Measurements from ENCODE around the gene ATP2B1. TPM values are rescaled to one million over a fixed set of nuclear protein-coding genes. Genes with fewer than 3 reads are reported as not detected.

ATP2B1 gene
- total and polyA plus RNA-seq, 2 donors (not counting 1 experiment from before 2014, with no cell fraction given), result 26.1 to 238 TPM

DNA sequence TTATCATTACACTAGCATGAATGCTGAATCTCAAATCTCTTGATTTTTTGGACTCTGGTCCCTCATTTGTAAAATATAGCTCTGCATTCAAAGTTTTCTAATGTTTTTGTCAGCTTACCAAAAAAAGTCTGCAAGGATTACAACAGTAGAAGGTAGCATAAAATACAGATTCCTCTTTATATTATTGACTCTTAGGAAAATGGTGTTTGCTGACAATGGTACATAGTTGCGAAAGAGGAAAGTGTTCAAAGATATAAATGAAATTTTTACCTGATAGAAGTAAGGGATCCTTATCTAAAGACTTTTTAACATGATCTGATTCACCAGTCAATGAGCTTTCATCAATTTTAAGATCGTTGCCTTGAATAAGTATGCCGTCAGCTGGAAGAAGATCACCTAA lies 74.1 kb downstream of the ATP2B1 start:
- peaks cover 28% of the 10 kb centered on the region for H4K20me1 ChIP-seq (ENCODE audit: control insufficient read depth, insufficient read depth, low read length, poor library complexity, severe bottlenecking)

DNA sequence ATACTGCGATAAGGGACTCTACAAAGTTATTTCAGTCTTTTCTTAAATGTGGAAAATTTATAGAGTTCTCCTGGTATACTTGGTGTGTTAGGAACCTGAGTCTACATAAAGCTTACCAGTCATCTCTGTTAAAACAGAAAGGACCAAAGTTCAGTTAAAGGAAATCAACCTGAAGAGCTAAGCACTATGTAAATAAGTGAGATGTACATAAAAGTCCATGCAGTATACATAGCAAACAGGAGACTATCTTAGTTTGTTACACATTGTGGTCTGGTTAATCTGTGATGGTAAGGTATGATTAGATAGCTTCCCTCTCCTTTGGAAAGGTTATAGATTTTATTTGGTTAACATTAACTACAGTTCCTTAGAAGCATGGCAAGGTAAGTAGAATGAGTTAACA lies 75.9 kb downstream of the ATP2B1 start:
- no CpG with 5 or more reads among the region's 1 CpG for WGBS (ENCODE audit: insufficient coverage)
- POLR2A ChIA-PET, result interaction anchor here (0.8 kb wide), 1 partner anchor 23 kb away, joined by 4 read pairs; no protein-coding TSS in a partner anchor
- peaks cover 15 to 81% of the 10 kb centered on the region in 2 experiments for H3K36me3 ChIP-seq (replicated peaks in 1 of 2; ENCODE audit: control extremely low read depth in 1 of 2, control insufficient read depth in 1 of 2, extremely low read depth in 1 of 2, insufficient read depth in 2 of 2, low read length in 1 of 2)

More for the DNA sequence above, 74.1 kb downstream of the ATP2B1 start:
- Mint-ChIP-seq H3K27me3 (no peaks in the 10 kb centered on the region), H3K9me3 (ENCODE audit: insufficient read depth) (no peaks in the 10 kb centered on the region), H3K4me1 (peaks cover 9% of the 10 kb centered on the region), H3K27ac (no peak overlapping the region), H3K4me3 (no peak overlapping the region)
- TF ChIP-seq, protein P1, sequence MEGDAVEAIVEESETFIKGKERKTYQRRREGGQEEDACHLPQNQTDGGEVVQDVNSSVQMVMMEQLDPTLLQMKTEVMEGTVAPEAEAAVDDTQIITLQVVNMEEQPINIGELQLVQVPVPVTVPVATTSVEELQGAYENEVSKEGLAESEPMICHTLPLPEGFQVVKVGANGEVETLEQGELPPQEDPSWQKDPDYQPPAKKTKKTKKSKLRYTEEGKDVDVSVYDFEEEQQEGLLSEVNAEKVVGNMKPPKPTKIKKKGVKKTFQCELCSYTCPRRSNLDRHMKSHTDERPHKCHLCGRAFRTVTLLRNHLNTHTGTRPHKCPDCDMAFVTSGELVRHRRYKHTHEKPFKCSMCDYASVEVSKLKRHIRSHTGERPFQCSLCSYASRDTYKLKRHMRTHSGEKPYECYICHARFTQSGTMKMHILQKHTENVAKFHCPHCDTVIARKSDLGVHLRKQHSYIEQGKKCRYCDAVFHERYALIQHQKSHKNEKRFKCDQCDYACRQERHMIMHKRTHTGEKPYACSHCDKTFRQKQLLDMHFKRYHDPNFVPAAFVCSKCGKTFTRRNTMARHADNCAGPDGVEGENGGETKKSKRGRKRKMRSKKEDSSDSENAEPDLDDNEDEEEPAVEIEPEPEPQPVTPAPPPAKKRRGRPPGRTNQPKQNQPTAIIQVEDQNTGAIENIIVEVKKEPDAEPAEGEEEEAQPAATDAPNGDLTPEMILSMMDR (IDR thresholded peaks at IDR 0.05), result no peak
- TF ChIP-seq EZH2 (IDR thresholded peaks at IDR 0.05; ENCODE audit: borderline replicate concordance, insufficient read depth, low read depth, low read length, poor library complexity, severe bottlenecking), result no peak
- ATAC-seq (ENCODE audit: low read depth) (no peak), DNase-seq (no peak)
- intact Hi-C loops (cut with micrococcal nuclease), result loop anchor here (5.0 kb wide), 1 partner anchor 37 kb away; no protein-coding TSS in a partner anchor
- Histone ChIP-seq H3K36me3 (replicated peaks in 1 of 2; ENCODE audit: control extremely low read depth in 1 of 2, control insufficient read depth in 1 of 2, extremely low read depth in 1 of 2, insufficient read depth in 2 of 2, low read length in 1 of 2) (peaks cover 10 to 66% of the 10 kb centered on the region in 2 experiments), H3K4me3 (ENCODE audit: control extremely low read depth in 1 of 5, extremely low read depth in 1 of 5, insufficient read depth in 1 of 5, low read depth in 2 of 5, low read length in 4 of 5) (no peak overlapping the region), H3K79me2 (ENCODE audit: control insufficient read depth, insufficient read depth, low read length) (peaks cover 5% of the 10 kb centered on the region), H3K9me3 (ENCODE audit: control extremely low read depth in 1 of 3, control insufficient read depth in 2 of 3, insufficient read depth in 1 of 3, low read length in 2 of 3) (no peaks in the 10 kb centered on the region), H3K27ac (ENCODE audit: low read length in 2 of 2) (no peak overlapping the region), H3K9ac (ENCODE audit: low read length) (no peak overlapping the region), H3K4me2 (replicated peaks; ENCODE audit: low read depth, low read length, poor library complexity, severe bottlenecking) (no peak overlapping the region), H3K27me3 (replicated peaks in 1 of 4; ENCODE audit: control extremely low read depth in 1 of 4, control insufficient read depth in 3 of 4, insufficient read depth in 4 of 4, low read length in 3 of 4) (no peaks in the 10 kb centered on the region), H2AFZ (ENCODE audit: insufficient read depth, low read depth, low read length, poor library complexity, severe bottlenecking) (no peak overlapping the region), H3K4me1 (ENCODE audit: control insufficient read depth in 2 of 2, insufficient read depth in 2 of 2, low read length in 2 of 2) (no peaks in the 10 kb centered on the region)
- WGBS (ENCODE audit: insufficient coverage), result no CpG with 5 or more reads among the region's 3 CpGs
- CTCF ChIA-PET, result interaction anchor here (2.7 to 5.4 kb wide), 2 partner anchors 379 to 380 kb away, joined by 11 to 22 read pairs; no protein-coding TSS in a partner anchor
- POLR2A ChIA-PET, result no interaction called here

More for the DNA sequence above, 75.9 kb downstream of the ATP2B1 start:
- DNase-seq, result no peak
- H3K4me2 ChIP-seq (replicated peaks; ENCODE audit: low read depth, low read length, poor library complexity, severe bottlenecking), result no peak overlapping the region
- H3K4me1 Mint-ChIP-seq, result peaks cover 7% of the 10 kb centered on the region
- intact Hi-C loops (cut with micrococcal nuclease), result loop anchor here (5.0 kb wide), 1 partner anchor 35 kb away; no protein-coding TSS in a partner anchor
- no peaks in the 10 kb centered on the region for H3K27me3 ChIP-seq (replicated peaks in 1 of 4; ENCODE audit: control extremely low read depth in 1 of 4, control insufficient read depth in 3 of 4, insufficient read depth in 4 of 4, low read length in 3 of 4)
- H3K27ac ChIP-seq (ENCODE audit: low read length in 2 of 2), result no peak overlapping the region
- H4K20me1 ChIP-seq (ENCODE audit: control insufficient read depth, insufficient read depth, low read length, poor library complexity, severe bottlenecking), result peaks cover 32% of the 10 kb centered on the region
- no peaks in the 10 kb centered on the region for H3K9me3 ChIP-seq (ENCODE audit: control extremely low read depth in 1 of 3, control insufficient read depth in 2 of 3, insufficient read depth in 1 of 3, low read length in 2 of 3)
- H3K27ac Mint-ChIP-seq, result no peak overlapping the region
- no peak overlapping the region for H2AFZ ChIP-seq (ENCODE audit: insufficient read depth, low read depth, low read length, poor library complexity, severe bottlenecking)
- no peak overlapping the region for H3K4me3 ChIP-seq (ENCODE audit: control extremely low read depth in 1 of 5, extremely low read depth in 1 of 5, insufficient read depth in 1 of 5, low read depth in 2 of 5, low read length in 4 of 5)
- CTCF ChIA-PET, result interaction anchor here (2.7 kb wide), 1 partner anchor 381 kb away, joined by 11 read pairs; no protein-coding TSS in a partner anchor
- H3K79me2 ChIP-seq (ENCODE audit: control insufficient read depth, insufficient read depth, low read length), result peaks cover 5% of the 10 kb centered on the region
- H3K27me3 Mint-ChIP-seq, result no peaks in the 10 kb centered on the region
- H3K4me3 Mint-ChIP-seq, result no peak overlapping the region
- H3K9ac ChIP-seq (ENCODE audit: low read length), result no peak overlapping the region
- H3K4me1 ChIP-seq (ENCODE audit: control insufficient read depth in 2 of 2, insufficient read depth in 2 of 2, low read length in 2 of 2), result no peaks in the 10 kb centered on the region
- TF ChIP-seq, protein P1 (IDR thresholded peaks at IDR 0.05), result no peak
- TF ChIP-seq EZH2 (IDR thresholded peaks at IDR 0.05; ENCODE audit: borderline replicate concordance, insufficient read depth, low read depth, low read length, poor library complexity, severe bottlenecking), result no peak
- no peaks in the 10 kb centered on the region for H3K9me3 Mint-ChIP-seq (ENCODE audit: insufficient read depth)
- no peak for ATAC-seq (ENCODE audit: low read depth)
